Suprapubic skin (tissue), 4 donors: Measurements from ENCODE around the gene CFAP92.

Experiments used
- POLR2A ChIP-seq, 2 donors: fragments of 450-650 bp; IDR thresholded peaks; one replicate each; pipeline ENCODE4 v1.6.1; 2017; ENCODE audit warnings: antibody characterized with exemption in 2 of 2, mild to moderate bottlenecking in 2 of 2, moderate library complexity in 2 of 2
- POLR2AphosphoS5 ChIP-seq, 3 donors: sonication (generic); formaldehyde crosslinking; IDR thresholded peaks; one replicate each; pipeline ENCODE4 v1.6.1; 2017; ENCODE audit warnings: antibody characterized with exemption in 3 of 3

DNA sequence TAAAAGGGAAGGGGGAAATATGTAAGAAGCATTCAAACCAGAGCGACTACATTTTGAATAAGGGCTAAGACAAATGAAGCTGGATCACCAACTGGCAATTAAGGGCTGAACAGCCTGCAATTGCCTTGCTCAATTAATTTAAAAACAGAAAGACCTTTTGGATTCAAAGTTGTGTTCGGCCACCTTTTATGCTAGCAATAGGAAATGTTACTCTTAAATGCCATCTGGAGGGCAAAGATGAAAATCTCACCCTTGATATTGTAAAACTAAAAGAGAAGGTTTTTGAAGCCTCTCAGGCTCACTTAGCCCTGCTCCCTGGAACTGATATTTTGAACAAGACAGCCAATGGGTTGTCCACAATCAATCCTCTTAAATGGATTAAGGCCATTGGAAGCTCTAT, 70.3 kb downstream of the CFAP92 start:
- no peak for TF ChIP-seq POLR2AphosphoS5 (IDR thresholded peaks at IDR 0.05)
- TF ChIP-seq POLR2A (IDR thresholded peaks at IDR 0.05), result no peak
